ENCODE data around the gene ITSN1. TPM values are rescaled to one million over a fixed set of nuclear protein-coding genes. Genes with fewer than 3 reads are reported as not detected.

ITSN1 gene
- polyA plus RNA-seq, 1 donor from 2014 or later: 35.1 TPM

DNA sequence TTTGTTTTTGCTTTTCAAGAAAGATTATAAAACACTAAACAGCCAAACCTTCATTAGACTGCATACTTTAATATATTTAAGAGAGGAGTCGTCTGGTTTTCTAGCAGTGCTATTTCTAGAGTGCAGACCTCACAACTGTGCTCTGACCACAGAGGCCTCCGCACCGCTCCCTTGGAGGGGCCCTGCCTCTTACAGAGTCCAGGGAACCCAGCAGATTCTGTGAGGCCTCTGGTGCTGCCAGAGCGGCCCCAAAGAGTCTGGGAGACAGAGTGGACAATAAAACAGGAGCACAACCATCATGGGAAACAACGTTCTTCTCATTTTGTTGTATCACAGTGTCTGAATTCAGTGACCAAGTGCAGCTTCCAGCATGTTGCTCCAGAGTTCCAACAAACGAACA lies 267.5 kb downstream of the ITSN1 start:
- Histone ChIP-seq H3K9me3 (ENCODE audit: low read length) (no peaks in the 10 kb centered on the region), H3K4me3 (ENCODE audit: low read length) (no peak overlapping the region), H3K27me3 (ENCODE audit: insufficient read depth, low read depth, low read length) (no peaks in the 10 kb centered on the region)

DNA sequence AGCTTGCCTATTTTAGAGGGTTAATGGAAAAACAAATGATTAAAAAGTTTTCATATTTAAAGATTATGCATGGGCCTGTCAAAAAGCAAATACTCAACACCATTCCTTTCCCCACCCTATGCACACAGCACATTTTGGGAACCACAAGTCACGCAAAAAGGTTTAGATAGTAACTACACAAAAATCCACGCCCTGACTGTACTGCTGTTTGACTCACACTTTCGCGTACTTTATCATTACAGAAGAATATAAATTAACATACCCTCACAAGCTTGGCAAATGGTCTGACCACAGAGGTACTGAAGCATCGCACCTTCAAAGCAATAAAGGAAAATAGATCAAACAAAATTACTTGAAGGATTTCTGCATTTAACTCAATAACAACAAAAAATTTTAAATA lies 271.9 kb downstream of the ITSN1 start:
- Histone ChIP-seq H3K9ac (ENCODE audit: low read length) (no peak overlapping the region), H3K9me3 (ENCODE audit: low read length) (no peaks in the 10 kb centered on the region), H3K27ac (ENCODE audit: low read length) (no peak overlapping the region), H3K27me3 (ENCODE audit: insufficient read depth, low read depth, low read length) (no peaks in the 10 kb centered on the region), H3K36me3 (ENCODE audit: insufficient read depth, low read length) (peaks cover 17% of the 10 kb centered on the region), H3K4me2 (ENCODE audit: low read length) (peak overlapping the region; percentile 91), H4K20me1 (ENCODE audit: insufficient read depth) (no peaks in the 10 kb centered on the region), H3F3A (ENCODE audit: insufficient read depth, low read length, poor library complexity, severe bottlenecking) (no peaks in the 10 kb centered on the region), H3K9me2 (ENCODE audit: insufficient read depth, low read length) (no peaks in the 10 kb centered on the region), H3K79me2 (replicated peaks; ENCODE audit: insufficient read depth, low read length) (peaks cover 26% of the 10 kb centered on the region), H3K4me3 (ENCODE audit: low read length) (peak overlapping the region; percentile 87), H2AFZ (ENCODE audit: low read depth, low read length) (no peak overlapping the region)
- TF ChIP-seq EZH2 (IDR thresholded peaks at IDR 0.05; ENCODE audit: borderline replicate concordance, insufficient read depth, low read length, poor library complexity, severe bottlenecking): no peak
- no peak for TF ChIP-seq RAD21 (conservative IDR thresholded peaks at IDR 0.05)
- no peak for TF ChIP-seq TAF1 (IDR thresholded peaks at IDR 0.05; ENCODE audit: low read depth)
- TF ChIP-seq EP300 (conservative IDR thresholded peaks at IDR 0.05; ENCODE audit: poor library complexity, severe bottlenecking): no peak
- TF ChIP-seq, protein P1, sequence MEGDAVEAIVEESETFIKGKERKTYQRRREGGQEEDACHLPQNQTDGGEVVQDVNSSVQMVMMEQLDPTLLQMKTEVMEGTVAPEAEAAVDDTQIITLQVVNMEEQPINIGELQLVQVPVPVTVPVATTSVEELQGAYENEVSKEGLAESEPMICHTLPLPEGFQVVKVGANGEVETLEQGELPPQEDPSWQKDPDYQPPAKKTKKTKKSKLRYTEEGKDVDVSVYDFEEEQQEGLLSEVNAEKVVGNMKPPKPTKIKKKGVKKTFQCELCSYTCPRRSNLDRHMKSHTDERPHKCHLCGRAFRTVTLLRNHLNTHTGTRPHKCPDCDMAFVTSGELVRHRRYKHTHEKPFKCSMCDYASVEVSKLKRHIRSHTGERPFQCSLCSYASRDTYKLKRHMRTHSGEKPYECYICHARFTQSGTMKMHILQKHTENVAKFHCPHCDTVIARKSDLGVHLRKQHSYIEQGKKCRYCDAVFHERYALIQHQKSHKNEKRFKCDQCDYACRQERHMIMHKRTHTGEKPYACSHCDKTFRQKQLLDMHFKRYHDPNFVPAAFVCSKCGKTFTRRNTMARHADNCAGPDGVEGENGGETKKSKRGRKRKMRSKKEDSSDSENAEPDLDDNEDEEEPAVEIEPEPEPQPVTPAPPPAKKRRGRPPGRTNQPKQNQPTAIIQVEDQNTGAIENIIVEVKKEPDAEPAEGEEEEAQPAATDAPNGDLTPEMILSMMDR (IDR thresholded peaks at IDR 0.05; ENCODE audit: poor library complexity, severe bottlenecking): no peak
- no peak for TF ChIP-seq POLR2AphosphoS5 (IDR thresholded peaks at IDR 0.05)
- TF ChIP-seq, protein P2, sequence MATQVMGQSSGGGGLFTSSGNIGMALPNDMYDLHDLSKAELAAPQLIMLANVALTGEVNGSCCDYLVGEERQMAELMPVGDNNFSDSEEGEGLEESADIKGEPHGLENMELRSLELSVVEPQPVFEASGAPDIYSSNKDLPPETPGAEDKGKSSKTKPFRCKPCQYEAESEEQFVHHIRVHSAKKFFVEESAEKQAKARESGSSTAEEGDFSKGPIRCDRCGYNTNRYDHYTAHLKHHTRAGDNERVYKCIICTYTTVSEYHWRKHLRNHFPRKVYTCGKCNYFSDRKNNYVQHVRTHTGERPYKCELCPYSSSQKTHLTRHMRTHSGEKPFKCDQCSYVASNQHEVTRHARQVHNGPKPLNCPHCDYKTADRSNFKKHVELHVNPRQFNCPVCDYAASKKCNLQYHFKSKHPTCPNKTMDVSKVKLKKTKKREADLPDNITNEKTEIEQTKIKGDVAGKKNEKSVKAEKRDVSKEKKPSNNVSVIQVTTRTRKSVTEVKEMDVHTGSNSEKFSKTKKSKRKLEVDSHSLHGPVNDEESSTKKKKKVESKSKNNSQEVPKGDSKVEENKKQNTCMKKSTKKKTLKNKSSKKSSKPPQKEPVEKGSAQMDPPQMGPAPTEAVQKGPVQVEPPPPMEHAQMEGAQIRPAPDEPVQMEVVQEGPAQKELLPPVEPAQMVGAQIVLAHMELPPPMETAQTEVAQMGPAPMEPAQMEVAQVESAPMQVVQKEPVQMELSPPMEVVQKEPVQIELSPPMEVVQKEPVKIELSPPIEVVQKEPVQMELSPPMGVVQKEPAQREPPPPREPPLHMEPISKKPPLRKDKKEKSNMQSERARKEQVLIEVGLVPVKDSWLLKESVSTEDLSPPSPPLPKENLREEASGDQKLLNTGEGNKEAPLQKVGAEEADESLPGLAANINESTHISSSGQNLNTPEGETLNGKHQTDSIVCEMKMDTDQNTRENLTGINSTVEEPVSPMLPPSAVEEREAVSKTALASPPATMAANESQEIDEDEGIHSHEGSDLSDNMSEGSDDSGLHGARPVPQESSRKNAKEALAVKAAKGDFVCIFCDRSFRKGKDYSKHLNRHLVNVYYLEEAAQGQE (IDR thresholded peaks at IDR 0.05; ENCODE audit: borderline replicate concordance): no peak
- no peak for TF ChIP-seq MXI1 (conservative IDR thresholded peaks at IDR 0.05; ENCODE audit: poor library complexity, severe bottlenecking)
- TF ChIP-seq SMC3 (conservative IDR thresholded peaks at IDR 0.05; ENCODE audit: poor library complexity): no peak

More for the DNA sequence above, 267.5 kb downstream of the ITSN1 start:
- Histone ChIP-seq H2AFZ (ENCODE audit: low read depth, low read length) (no peak overlapping the region), H3K36me3 (ENCODE audit: insufficient read depth, low read length) (peaks cover 21% of the 10 kb centered on the region), H3K27ac (ENCODE audit: low read length) (no peak overlapping the region), H3F3A (ENCODE audit: insufficient read depth, low read length, poor library complexity, severe bottlenecking) (no peaks in the 10 kb centered on the region), H3K79me2 (replicated peaks; ENCODE audit: insufficient read depth, low read length) (peaks cover 18% of the 10 kb centered on the region), H3K9me2 (ENCODE audit: insufficient read depth, low read length) (no peaks in the 10 kb centered on the region), H3K9ac (ENCODE audit: low read length) (no peak overlapping the region), H4K20me1 (ENCODE audit: insufficient read depth) (no peaks in the 10 kb centered on the region), H3K4me2 (ENCODE audit: low read length) (no peak overlapping the region)
- no peak for TF ChIP-seq EZH2 (IDR thresholded peaks at IDR 0.05; ENCODE audit: borderline replicate concordance, insufficient read depth, low read length, poor library complexity, severe bottlenecking)
- no peak for TF ChIP-seq RAD21 (conservative IDR thresholded peaks at IDR 0.05)
- TF ChIP-seq POLR2AphosphoS5 (IDR thresholded peaks at IDR 0.05): no peak
- TF ChIP-seq MXI1 (conservative IDR thresholded peaks at IDR 0.05; ENCODE audit: poor library complexity, severe bottlenecking): no peak
- TF ChIP-seq, protein P2 (IDR thresholded peaks at IDR 0.05; ENCODE audit: borderline replicate concordance): no peak
- TF ChIP-seq, protein P1 (IDR thresholded peaks at IDR 0.05; ENCODE audit: poor library complexity, severe bottlenecking): no peak
- no peak for TF ChIP-seq EP300 (conservative IDR thresholded peaks at IDR 0.05; ENCODE audit: poor library complexity, severe bottlenecking)
- TF ChIP-seq SMC3 (conservative IDR thresholded peaks at IDR 0.05; ENCODE audit: poor library complexity): no peak
- TF ChIP-seq TAF1 (IDR thresholded peaks at IDR 0.05; ENCODE audit: low read depth): no peak
